Measurements from ENCODE around the gene GYPC. TPM values are rescaled to one million over a fixed set of nuclear protein-coding genes. Genes with fewer than 3 reads are reported as not detected.

GYPC gene
- total RNA-seq, 2 donors from 2014 or later, result 7.1 to 14.7 TPM

- Histone ChIP-seq H3K27ac (no peak overlapping the region), H3K4me3 (no peak overlapping the region), H3K4me1 (no peaks in the 10 kb centered on the region), H3K9me3 (no peaks in the 10 kb centered on the region), H3K36me3 (no peaks in the 10 kb centered on the region), H3K27me3 (no peaks in the 10 kb centered on the region), H3K9ac (ENCODE audit: low read depth in 2 of 2, low read length in 2 of 2) (no peak overlapping the region)
- no peak for DNase-seq
- TF ChIP-seq CTCF (IDR thresholded peaks at IDR 0.05), result no peak
- intact Hi-C loops (cut with DNase I), result no loop called here
Measured at GRCh38 chr2:126729896-126730295, 73.9 kb downstream of the GYPC start.

GRCh38 chr2:126730655-126731054 lies 74.7 kb downstream of the GYPC start:
- no peak for DNase-seq
- Histone ChIP-seq H3K4me1 (no peaks in the 10 kb centered on the region), H3K9me3 (no peaks in the 10 kb centered on the region), H3K4me3 (no peak overlapping the region), H3K27me3 (no peaks in the 10 kb centered on the region), H3K36me3 (no peaks in the 10 kb centered on the region), H3K9ac (ENCODE audit: low read depth in 2 of 2, low read length in 2 of 2) (no peak overlapping the region), H3K27ac (no peak overlapping the region)
- intact Hi-C loops (cut with DNase I), result no loop called here
- no peak for TF ChIP-seq CTCF (IDR thresholded peaks at IDR 0.05)

GRCh38 chr2:126731353-126731752 lies 75.4 kb downstream of the GYPC start:
- no peak for TF ChIP-seq CTCF (IDR thresholded peaks at IDR 0.05)
- no peak overlapping the region for H3K4me3 ChIP-seq
- DNase-seq, result no peak
- H3K27ac ChIP-seq, result no peak overlapping the region
- H3K36me3 ChIP-seq, result no peaks in the 10 kb centered on the region
- no peaks in the 10 kb centered on the region for H3K27me3 ChIP-seq
- intact Hi-C loops (cut with DNase I), result no loop called here
- H3K4me1 ChIP-seq, result no peaks in the 10 kb centered on the region
- no peak overlapping the region for H3K9ac ChIP-seq (ENCODE audit: low read depth in 2 of 2, low read length in 2 of 2)
- H3K9me3 ChIP-seq, result no peaks in the 10 kb centered on the region

- Histone ChIP-seq H3K36me3 (no peaks in the 10 kb centered on the region), H3K27ac (no peak overlapping the region), H3K4me3 (no peak overlapping the region), H3K9me3 (no peaks in the 10 kb centered on the region), H3K4me1 (no peaks in the 10 kb centered on the region), H3K27me3 (no peaks in the 10 kb centered on the region), H3K9ac (ENCODE audit: low read depth in 2 of 2, low read length in 2 of 2) (no peak overlapping the region)
- no peak for TF ChIP-seq CTCF (IDR thresholded peaks at IDR 0.05)
- intact Hi-C loops (cut with DNase I), result no loop called here
- no peak for DNase-seq
Measured at GRCh38 chr2:126732682-126733245, 76.8 kb downstream of the GYPC start.

GRCh38 chr2:126733795-126734194 lies 77.8 kb downstream of the GYPC start:
- no peak for TF ChIP-seq CTCF (IDR thresholded peaks at IDR 0.05)
- Histone ChIP-seq H3K9me3 (no peaks in the 10 kb centered on the region), H3K4me3 (no peak overlapping the region), H3K4me1 (no peaks in the 10 kb centered on the region), H3K27me3 (no peaks in the 10 kb centered on the region), H3K36me3 (no peaks in the 10 kb centered on the region), H3K9ac (ENCODE audit: low read depth in 2 of 2, low read length in 2 of 2) (no peak overlapping the region), H3K27ac (no peak overlapping the region)
- intact Hi-C loops (cut with DNase I), result no loop called here
- DNase-seq, result no peak
